Umbilical cord (tissue), 2 donors: Measurements from ENCODE around the gene GUCY2C. TPM values are rescaled to one million over a fixed set of nuclear protein-coding genes. Genes with fewer than 3 reads are reported as not detected.

Experiments
- DNase-seq: peaks from one replicate; pipeline ENCODE4 v3.0.0-alpha.2; 2015; ENCODE audit warnings: low spot score
- total RNA-seq: library from RNA; depleted of rRNA; stranded (reverse); fragments of >200 nt; gene quantifications from one replicate; pipeline ENCODE4 v1.2.3, GENCODE V29; 2014; ENCODE audit warnings: low replicate concordance; ENCODE audit not compliant: insufficient read depth

The GUCY2C gene
- total RNA-seq, 1 donor from 2014 or later, result 0.72 TPM

DNA sequence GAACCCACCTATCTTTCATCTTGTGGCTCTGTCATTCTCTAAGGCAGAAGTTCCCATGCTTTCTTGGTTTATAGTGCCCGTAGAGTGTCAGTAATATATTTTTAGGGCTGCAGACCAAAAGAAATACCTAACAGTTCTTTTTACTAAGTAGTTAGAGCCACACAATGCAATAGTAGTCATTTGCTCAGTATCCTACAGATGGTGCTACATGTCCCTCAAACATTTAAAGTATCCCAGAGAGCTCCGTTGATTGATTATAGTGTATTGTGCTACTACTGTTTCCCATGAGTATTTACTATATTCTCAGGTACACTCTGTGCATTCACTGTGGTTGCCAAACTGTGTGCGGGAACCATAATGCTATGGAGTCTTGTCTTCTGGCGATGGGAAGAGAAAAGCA is 124.0 kb downstream of the GUCY2C start:
- DNase-seq, result no peak

DNA sequence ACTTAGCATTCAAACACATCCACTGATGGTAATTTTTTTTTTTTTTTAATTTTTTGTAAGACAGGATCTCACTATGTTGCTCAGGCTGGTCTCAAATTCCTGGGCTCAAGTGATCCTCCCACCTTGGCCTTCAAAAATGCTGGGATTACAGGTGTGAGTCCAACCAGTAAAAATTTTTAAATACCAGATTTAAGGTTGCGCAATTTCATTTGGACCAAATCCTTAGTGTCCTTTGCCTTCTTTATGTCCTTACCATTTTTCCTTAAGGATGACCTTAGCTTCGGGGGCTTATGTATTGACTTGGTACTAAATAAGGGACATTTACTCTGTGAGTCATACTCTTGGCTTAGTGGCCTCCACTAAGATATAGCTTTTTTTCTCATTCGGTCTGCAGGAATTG is 124.6 kb downstream of the GUCY2C start:
- no peak for DNase-seq

DNA sequence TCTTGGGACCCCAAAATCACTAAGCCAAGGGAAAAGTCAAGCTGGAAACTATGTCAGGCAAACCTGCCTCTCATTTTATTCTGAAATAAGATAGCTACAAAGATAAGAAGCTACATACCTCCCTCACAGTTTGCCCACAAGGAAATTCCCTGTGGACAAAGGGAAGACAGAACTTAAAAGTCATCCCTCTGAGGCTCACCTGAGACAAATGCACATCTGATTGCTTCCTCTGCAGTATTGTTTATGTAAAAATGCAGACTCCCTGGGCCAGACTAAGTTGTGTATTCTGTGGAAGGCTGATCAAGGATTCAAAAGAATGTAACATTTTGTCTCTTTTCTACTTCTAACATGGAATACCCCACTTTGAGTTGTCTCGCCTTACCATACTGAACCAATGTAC is 126.2 kb downstream of the GUCY2C start:
- DNase-seq, result no peak

DNA sequence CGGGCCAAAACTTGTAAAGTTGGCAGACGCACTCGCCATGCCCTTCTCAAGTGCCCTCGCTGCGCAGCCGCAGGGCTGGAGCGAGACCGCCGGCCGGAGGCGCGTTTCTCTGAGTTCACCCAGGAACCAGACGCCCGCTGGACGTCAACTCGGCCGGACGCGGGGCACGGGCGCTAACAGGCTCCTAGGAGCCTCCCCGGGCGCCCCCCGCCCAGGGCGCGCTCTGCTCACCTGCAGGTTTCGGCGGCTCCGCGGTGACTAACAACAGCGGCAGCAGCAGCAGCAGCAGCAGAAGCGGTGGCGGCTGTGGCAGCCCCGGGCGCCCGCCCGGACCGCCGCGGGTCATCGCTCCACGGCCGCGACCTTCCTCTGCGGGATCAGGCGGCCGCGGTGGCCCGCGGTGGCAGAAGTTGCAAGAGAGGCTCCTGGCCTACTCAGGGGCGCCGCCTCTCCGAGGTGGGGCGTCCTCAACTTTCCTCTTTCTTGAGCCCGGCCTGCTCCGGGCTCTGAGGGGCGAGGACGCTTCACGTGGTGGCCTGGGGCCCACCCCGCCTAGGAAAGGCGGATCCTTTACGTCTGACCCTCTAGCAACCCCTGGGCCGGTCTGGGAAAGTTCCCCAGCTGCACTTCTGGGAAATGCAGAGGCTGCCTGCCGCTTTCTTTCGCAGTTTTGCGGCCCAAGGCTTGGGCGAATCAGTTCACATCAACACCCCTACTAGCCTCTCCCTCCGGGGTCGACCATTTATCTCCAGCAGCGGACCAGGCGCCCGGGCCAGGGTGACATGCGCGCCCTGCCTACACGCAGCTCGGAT is 128.8 kb downstream of the GUCY2C start, which contains the start of gene PLBD1:
TSS of gene PLBD1 (minus strand) at position 533 of the 812 bp plus-strand sequence. CDS start at position 346, 187 bp downstream.
- DNase-seq, result peak; percentile 68

DNA sequence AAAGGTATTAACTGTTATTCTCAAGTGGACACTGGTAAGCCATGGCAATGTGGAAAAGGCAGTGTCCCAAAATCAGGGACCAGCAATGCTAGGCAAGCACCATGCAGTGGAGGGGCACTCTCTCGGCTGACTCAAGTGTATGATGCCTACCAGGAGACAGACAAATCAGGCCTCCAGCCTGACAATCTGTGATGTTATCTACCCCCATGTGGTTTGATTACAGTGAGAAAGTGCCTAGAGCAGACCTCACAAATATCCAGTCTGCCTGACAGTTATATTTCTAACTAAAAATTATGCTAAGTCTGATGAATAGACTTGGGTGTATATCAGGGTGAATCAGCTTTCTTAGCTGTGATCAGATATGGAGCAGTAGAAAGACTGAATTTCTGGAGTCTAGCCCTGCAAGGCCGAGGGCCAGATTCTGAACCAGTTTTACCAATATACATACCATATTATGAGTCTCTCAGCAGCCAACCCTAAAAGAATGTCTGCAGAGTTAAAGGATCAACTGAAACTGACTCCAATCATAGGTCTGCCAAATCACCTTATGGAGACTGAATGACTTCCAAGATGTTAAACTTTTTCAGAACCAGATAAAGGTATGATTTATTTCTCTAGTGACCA is 132.0 kb downstream of the GUCY2C start:
- DNase-seq, result peak; percentile 18

DNA sequence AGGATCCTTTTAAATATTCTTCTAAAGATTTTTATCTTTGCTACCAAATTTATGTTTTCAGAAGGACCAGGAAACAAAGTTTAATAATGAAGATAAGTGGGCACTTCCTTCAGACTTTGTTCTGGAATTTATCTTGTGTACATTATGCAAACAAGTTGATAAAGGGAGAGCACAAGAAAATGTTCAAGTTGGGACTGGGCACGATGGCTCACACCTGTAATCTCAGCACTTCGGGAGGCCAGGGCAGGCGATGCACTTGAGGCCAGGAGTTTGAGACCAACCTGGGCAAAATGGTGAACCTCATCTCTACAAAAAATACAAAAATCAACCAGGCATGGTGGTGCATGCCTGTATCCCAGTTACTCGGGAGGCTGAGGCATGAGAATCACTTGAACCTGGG is 133.4 kb downstream of the GUCY2C start:
- no peak for DNase-seq

Other genes with a start within 250 kb of the GUCY2C start
- gene PLBD1, start 128.7 kb downstream of the GUCY2C start, total RNA-seq, result 10.1 TPM
- 18.5 TPM for gene WBP11, start 106.9 kb upstream of the GUCY2C start, total RNA-seq
- 3.6 TPM for gene C12orf60, start 107.1 kb upstream of the GUCY2C start, total RNA-seq
- gene SMCO3, start 117.6 kb upstream of the GUCY2C start, total RNA-seq, result 18.5 TPM
- gene ART4, start 146.9 kb upstream of the GUCY2C start, total RNA-seq, result 46.9 TPM
- gene MGP, start 189.3 kb upstream of the GUCY2C start, total RNA-seq, result 434 TPM
- gene ERP27, start 241.9 kb upstream of the GUCY2C start, total RNA-seq, result 0.24 TPM